ENCODE data around the gene EZH2.
A peak's percentile ranks its signal among the peaks of the same experiment; 100 is the strongest.

EZH2 gene

DNA sequence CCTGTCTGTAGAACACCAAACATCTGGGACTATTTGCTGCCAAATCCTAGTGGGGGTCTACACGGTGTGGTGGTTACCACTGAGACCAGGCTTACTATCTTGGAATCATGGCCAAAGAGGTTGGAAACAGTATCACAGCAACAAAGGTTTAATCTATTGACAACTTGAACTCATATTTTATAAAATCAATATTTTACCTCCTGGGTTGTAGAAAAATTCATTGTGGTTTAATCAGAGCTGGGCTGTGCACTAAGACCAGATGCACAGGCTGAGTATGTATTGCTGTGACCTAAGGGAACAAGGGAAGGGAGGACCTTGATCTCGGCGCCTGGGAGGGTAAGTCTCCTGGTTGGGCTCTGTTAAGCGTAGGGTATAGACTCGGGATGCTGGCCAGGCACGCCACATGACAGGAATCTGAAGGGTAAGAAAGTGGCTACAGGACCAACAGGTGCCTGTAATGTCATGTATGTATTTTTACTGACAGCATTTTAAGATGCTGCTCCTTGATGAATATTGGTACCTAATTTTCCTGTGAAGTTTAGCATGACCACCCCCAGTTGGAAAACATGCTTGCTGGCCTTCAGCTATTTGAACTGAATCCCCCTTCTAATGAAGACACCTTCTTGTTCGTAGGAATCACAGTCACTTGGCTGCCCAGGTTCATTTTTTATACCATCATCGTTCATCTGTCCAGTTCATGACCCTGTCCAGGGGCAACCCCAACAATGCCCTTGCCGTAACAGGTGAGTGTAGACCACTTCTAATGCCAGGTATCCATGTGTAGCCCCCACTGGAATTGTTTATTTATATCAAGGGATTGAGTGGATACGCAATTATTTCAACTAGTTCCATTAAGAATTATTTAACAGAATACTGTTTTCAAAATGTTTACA is 79.5 kb downstream of the EZH2 start:
- DNase-seq, result no peak

DNA sequence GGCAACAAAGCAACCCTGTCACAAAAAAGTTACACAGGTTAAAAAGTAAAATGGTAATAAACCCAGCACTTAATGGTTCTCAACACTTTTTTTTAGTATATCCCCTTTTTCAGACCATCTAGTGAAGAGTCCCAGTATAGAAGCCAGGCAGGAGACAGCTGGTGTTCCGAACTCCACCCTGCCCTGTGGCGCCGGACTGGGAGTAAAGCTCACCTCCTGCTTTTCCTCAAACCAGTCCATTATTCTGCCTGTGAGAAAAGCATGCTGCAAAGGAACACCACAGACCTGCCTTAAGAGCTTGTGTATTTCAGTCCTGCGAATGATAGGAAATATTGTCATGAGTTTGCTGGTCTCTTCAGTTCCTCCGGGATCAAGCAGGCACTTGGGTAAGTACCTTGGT is 81.0 kb downstream of the EZH2 start:
- no peak for DNase-seq

DNA sequence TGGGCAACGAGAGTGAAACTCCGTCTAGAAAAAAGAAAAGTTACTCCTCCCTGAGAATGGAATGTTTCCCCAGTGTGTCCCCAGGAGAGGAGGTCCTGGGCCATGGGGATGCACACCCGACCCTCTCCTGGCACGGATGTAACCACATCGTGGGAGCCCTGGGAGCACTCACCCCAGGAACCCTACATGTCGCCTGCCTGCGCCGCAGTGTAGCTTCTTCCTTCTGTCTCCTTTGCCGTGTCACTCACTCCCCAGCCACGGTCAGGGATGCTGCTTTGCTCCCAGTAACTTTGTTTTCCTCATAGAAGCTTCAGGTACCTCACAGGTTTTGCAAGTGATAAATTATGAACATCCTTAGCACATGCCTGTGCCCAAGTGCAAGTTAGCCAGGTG is 82.0 kb downstream of the EZH2 start:
- DNase-seq, result no peak

DNA sequence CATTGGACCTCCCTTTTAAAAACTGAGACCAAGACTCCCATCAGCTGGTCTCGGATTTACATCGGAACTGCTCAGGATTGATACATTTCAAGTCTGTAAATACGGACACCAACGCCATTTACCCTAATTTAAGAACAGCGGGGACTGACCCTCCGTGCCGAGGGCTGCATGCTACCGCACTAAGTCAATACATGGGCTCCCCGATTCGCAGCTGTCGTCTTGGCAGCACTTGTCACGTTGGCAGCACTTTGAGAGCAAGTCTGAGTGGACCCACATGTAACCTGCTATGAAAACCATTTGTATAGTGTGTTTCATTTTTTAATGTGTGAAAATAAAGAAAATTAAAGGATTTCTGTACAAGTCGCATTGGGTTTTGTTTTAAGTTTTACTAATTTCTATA is 83.4 kb downstream of the EZH2 start:
- no peak for DNase-seq

DNA sequence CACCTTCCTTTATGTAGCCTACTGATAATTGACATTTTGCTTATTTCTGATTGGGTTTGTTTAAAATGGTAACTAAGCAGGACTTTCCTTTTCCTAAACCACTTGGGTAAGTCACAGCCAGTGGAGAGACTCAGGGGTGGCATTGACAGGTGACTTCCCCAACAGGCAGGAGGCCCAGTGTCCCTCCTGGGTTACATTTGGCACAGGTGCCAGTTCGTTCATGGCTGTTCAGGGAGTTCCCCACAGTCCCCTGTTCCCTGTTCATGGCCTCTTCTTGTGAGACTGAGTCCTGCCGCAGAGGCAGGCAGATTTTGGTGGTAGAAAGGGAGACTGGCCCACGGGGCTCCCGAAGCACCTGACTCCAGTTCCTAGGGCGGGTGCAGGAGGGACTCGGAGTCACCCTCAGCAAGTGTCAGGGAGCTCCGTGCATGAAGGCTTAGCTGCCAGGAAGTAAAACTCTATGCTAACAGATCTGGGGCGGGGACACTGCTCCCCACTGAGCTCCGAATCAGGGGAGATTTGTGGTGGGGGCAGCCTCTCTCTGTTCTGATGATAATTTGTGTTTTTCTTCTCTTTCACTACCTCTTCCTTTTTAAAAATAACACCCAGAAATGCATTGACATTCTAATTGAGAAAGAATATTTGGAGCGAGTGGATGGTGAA is 84.1 kb downstream of the EZH2 start:
- DNase-seq, result no peak

GRCh38 chr7:148796841-148797240 is 87.2 kb downstream of the EZH2 start:
- no peak for DNase-seq

- no peak for DNase-seq
Measured at GRCh38 chr7:148794476-148794875, 89.6 kb downstream of the EZH2 start.

GRCh38 chr7:148793590-148793989 is 90.5 kb downstream of the EZH2 start:
- DNase-seq, result no peak

DNA sequence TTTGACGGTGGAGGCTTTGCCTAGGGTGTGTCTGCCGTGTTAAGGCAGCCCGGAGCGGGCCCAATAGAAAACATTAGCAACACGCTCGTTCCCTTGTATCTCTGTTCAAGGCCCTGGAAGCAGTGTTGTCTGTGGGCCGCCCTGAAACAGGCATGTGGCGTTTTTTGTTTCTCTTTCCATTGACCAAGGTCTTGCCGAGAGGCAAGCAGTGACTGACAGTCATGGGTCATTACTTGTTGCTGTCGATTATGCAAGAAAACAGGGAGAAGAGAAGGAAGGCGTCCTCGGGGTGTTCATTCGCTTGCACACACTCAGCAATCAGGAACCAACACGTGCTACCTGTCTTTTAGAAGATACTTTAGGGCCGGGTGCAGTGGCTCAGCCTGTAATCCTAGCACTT is 92.5 kb downstream of the EZH2 start:
- no peak for DNase-seq

- DNase-seq, result no peak
Measured at GRCh38 chr7:148790850-148791249, 93.2 kb downstream of the EZH2 start.

DNA sequence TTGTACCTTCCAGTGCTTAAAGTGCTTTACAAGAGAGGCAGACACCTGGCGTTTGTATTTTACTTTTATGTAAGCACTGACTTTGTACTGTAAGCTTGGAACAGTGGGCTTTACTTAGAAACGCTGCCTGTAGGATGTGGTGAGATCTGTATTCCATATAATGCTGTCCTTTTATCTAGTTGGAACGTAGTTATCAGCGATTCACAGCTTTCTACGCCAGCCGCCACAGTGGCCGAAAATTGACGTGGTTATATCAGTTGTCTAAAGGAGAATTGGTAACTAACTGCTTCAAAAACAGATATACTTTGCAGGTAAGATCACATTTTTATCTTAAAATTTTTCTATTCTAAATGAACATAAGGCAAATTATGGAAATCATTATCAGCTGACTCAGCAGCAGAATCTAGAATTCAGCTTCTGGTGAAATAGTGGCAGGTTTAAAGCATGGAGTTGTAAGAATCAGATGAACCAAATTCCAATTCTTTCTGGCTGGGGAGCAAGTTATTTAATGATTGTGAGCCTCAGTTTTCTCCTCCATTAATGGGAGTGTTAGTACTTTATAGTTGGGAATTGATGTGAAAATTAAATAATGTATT is 93.9 kb downstream of the EZH2 start:
- DNase-seq, result no peak

DNA sequence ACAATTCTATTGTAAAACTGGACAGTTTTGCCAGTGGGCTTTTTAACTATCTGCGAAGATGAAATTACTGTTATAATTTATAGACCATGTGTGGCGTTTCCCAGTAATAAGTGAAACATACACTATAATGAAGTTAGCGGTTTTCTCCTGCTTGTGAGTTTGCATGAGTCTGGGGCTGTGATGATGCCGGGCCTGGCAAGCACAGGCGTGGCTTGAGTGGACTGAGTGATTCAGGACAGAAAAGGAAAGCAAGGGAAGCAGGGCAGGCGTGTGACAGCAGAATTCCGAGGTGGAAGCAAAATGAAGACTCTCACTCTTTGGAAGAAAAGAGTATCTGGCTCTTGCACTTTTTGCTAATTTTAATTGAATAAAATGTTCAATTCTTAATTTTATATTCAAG is 94.9 kb downstream of the EZH2 start:
- no peak for DNase-seq

- no peak for DNase-seq
Measured at GRCh38 chr7:148787571-148788295, 96.4 kb downstream of the EZH2 start.

- no peak for DNase-seq
Measured at GRCh38 chr7:148783801-148784527, 100.1 kb downstream of the EZH2 start.

- no peak for DNase-seq
Measured at GRCh38 chr7:148782757-148783456, 101.2 kb downstream of the EZH2 start.

DNA sequence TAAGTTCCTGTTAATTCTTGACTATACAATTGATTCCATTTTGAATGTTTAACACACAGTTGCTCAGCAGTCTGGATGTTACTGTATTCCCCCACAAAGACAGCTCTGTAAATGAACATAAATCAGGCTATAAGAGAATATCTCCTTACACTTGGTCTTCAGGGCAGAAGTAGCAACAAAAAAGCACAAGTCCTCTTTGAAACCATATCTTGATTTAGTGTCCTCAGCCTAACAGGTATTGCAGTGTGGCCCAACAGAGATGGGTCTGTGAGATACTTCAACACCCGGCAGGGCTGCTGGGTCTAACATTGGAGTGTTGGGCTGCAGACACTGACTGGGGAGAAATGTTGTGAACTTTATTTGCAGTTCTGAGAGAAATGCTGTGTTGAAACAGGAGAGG is 109.6 kb downstream of the EZH2 start:
- no peak for DNase-seq

DNA sequence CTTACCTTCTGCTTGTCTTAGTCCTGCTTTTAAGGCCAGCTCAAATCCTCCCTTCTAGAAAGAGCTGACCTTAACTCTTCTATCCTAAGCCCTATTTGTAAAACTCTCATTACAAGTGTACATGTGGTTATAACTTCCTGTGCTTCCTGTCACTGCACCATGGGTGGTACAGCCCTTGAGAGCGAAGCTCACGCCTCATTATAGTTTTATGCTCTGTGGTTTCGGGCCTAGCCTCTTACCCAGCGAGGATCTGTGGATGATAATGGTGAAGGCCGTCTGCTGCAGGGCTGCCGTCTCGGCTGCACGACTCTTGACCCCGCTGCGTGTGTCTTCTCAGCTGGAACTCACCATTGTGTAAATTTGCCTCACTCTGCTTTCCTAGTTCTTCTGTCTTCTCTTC is 110.8 kb downstream of the EZH2 start:
- DNase-seq, result peak; percentile 12

- DNase-seq, result no peak
Measured at GRCh38 chr7:148772297-148773089, 111.6 kb downstream of the EZH2 start.

DNA sequence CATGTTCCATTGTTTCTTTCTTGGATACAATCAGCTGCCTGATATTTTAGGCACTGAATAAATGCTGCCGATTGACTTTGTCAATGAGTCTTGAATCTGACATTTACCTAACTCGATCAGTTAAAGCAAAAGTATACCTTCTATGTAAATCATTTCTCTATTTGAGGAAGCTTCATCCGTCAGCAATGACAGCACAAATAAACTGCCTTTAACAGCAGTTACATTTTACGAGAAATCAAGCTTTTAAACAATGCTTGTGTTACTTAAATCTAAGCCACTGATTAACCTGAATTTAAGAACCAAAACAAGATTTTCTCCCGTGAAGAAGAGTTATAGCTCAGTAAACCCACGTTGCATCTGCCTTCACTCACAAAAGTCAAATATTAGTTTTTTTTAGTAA is 114.1 kb downstream of the EZH2 start:
- DNase-seq, result no peak

DNA sequence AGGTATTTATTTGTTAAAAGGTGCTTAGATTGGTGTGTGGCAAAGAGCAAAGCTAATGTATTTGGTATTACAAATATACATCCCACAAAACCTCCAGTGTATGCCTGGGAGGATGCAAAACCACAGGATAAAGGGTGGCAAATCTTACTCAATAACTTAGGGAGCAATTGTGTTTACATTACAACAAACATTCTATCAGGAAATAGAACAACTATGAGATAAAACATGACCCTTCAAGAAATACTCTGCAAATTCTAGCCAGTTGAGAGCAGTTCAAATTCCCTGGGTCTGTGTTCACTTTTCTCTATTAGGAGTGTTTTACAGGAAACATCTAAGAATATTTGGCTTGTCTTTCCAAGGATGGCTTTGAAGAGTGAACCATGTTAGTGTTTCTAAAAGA is 120.5 kb downstream of the EZH2 start:
- DNase-seq, result no peak

Data from activated CD4-positive, alpha-beta T cell treated with anti-CD3 and anti-CD28 coated beads, Interleukin-2, amount 50 U/mL, for 1 hour (primary cell).